Amniotic stem cell (primary cell): ENCODE data around the gene GSG1L.

ENCODE experiments used
- DNase-seq: peaks from one replicate; lab custom pipeline; 2025; lab: John Stamatoyannopoulos, UW

Gene GSG1L

DNA sequence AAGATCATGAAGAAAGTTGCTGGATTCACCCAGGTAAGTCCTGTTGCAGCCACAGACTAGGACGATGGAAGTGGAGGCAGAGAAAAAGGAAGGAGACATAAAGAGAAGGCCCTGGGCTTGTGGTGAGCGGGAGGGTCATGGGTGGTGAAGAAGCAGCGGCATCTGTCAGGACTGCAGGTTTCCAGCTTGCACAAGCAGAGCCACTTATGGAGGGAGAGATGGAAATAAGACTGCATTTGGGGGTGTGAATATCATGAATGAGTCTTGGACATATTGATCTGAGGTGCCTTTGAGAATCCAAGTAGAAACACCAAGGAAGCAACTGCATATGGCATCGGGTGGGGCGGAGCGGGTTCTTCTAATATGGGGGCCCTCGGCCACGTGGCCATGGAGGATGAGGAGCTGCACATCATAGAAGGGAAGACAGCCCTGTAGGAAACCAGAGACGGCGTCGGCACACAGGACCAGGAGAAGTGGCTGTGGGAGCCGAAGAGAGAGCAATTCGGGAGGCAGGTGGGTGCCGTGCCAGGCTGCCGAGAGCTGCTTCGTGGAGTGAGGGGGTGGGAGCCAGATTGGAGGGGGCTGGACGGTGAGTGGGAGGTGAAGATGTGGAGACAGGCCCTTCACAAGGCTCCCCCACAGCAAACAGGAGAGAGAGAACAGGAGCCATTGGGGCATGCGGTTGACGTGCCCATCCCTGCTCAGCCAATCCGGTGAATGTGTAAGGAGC lies 243.5 kb downstream of the GSG1L start:
- DNase-seq = no peak

DNA sequence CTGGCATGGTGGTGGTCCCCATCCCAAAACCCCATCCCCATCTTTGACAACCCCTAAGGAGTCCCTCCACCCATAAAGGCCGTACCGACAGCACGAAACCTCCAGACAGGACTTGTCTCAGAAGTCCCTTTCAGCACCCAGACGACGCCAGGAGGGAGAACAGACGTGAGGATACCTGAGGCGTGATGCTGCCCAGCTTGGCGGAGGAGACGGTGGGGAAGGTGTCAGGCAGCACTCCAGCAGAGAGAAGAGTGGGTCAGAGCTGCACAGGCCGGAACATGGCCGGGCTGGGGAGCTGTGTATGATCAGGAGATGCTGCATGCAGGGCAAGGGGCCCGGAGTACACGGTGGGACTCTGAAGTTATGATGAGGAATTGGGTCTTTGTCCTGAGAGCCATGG lies 244.2 kb downstream of the GSG1L start:
- no peak for DNase-seq

DNA sequence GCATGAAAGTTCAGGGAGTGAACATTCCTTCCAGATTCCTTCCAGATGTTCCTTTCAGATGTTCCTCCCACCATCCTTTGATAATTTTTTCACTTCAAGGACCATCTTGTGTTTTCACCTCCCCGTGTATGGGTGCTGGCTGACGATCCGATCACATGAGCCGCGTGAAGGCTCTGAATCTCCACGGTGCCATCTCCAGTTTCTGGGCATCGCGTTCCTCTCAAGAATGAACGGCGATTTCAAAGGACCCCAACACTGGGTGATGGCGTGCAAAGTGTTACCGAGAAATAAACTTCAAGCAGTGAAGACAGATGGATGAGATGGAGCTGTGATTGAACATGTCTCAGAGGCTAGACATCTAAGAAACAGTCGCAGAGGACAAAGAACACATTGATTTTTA lies 245.3 kb downstream of the GSG1L start:
- DNase-seq = no peak

- DNase-seq = no peak
Observed at GRCh38 chr16:27817038-27817437, 246.5 kb downstream of the GSG1L start.

DNA sequence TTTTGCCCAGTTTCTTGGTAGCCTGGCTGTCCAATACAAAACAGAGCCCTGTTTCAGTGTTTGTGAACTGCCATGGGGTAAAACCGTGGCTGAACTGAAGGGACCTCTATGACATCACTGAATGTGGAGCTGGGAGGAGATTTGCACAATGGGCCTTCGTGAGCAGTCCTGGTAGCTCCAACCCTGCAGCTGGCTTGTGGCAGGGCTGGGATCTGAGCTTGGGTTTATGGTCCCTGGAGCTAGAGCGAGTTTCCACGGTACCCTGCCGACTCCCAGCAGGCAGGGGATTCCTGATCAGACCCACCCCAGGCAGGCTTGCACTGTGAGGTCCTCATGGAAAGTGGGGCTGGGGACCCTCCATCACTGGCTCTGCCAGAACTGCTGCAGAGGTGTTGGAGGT lies 247.0 kb downstream of the GSG1L start:
- DNase-seq = no peak

GRCh38 chr16:27813591-27813990 lies 249.9 kb downstream of the GSG1L start:
- DNase-seq = no peak

DNA sequence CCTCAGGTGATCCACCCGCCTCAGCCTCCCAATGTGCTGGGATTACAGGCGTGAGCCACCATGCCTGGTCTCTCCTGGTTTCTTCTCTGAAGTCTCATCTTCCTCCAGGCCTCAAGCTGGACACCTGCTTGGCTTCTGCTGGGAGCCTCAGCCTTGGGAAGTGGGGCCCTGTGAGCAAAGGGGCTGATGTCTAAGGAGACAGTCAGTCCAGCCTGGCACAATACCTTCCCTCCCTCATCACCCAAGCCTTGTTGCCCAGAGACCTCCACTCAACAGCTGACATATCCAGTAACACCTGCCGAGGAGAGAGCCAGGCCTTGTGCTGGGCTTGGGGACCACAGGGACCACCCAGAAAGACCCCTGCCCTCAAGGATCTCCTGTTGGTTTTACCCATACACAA lies 251.6 kb downstream of the GSG1L start:
- DNase-seq = no peak

- DNase-seq = no peak
Observed at GRCh38 chr16:27806986-27807385, 256.5 kb downstream of the GSG1L start.

DNA sequence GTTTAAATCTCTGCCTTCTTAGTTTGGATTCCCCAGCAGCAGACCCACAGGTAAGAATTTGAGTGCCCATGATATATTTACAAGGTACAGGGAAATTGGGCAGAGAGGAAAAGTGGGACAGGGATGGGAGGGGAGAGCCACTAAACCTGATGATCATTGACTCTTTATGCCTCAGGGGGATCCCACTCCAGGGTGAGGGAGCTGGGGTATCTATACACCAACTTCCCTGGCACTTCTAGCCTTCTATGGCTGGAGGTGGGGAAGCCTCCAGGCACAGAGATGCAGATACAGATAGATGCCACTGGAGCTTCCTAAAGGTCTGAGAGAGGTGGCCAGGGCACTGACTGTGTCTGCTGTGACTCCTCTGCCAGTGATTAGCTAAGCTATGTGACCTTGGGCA lies 257.1 kb downstream of the GSG1L start:
- no peak for DNase-seq

DNA sequence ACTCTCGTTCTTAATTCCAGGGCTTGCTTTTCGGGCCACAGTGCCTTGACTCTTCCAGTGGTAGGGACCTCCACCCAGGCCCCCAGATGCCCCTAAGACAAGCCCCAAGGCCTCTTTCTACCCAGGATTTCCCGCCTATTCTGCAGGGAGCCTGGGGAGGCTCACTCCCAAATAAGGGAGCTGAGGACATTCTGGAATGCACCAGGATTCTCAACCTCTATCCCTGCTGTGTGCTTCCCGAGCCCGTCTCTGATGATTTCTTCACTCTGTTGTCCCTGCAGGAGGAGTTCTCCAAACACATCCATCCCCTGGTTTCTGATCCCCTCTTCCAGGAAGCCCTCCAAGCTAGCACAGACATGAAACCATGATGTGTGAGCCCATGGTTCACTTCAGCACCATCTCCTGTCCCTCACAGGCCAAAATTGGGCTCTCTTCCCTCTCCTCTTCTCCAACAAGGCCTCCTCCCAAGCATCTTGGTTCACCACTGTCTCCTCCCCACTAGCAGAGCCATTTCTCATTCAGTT lies 257.6 kb downstream of the GSG1L start:
- DNase-seq = no peak

DNA sequence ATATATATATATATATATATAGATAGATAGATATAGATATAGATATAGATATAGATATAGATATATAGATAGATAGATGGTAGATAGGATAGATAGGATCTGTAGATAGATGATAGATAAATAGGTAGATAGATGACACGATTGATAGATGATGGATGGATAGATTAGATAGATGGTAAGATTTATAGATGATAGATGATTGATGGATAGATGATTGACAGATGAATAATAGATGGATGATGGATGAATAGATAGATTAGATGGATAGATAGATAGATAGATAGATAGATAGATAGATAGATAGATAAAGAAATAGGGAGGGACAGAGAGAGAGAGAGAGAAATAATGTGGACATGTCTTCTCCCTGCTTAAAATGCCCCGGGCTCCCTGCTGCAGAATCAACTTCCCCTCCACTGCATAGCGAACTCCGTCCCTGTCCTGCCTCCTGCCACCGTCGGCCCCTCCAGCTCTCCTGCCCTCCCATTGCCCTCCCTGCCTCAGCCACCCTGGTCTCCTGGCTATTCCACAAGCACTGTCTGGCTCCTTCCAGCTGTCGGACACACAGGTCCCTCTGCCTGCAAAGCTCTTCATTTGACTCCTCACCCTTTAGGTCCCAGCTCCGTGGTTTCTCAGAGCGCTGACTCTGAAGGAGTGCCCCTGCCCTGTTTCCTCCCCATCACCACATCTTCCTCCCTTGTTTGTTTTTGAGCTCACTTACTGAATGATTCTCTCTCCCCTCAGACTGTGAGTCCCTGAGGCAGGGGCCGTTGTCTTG lies 259.6 kb downstream of the GSG1L start:
- DNase-seq = no peak

DNA sequence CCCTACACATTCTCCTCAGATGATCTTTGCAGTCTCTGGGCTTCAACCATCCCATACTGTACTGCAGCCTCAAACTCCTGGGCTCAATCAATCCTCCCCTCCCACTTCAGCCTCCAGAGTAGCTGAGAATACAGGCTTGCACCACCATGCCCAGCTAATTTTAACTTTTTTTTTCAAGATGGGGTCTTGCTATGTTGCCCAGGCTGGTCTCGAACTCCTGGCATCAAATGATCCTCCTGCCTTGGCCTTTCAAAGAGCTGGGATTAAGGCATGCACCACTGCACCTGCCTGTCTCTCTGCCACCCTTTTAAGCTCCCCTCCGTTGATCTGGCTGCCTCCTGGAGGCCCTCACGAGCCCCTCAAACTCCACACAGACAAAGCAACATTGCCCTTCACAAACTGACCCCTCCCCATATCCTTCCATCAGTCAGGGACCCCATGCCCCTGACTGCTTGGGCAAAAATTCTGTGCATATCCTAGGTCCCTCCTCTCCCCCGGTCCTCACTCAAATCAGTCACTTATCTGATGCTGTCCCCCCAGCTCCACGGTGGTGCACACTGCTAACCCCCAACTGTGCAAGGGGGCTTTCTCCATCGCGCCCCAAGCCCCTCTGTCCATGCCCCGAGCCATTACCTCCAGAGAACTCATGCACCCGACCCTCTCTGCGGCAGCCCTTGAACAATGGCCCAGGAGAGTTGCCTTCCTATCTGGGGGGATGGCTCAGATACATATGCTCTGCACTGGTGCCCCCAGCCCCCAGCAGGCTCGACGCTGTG lies 260.7 kb downstream of the GSG1L start:
- no peak for DNase-seq

DNA sequence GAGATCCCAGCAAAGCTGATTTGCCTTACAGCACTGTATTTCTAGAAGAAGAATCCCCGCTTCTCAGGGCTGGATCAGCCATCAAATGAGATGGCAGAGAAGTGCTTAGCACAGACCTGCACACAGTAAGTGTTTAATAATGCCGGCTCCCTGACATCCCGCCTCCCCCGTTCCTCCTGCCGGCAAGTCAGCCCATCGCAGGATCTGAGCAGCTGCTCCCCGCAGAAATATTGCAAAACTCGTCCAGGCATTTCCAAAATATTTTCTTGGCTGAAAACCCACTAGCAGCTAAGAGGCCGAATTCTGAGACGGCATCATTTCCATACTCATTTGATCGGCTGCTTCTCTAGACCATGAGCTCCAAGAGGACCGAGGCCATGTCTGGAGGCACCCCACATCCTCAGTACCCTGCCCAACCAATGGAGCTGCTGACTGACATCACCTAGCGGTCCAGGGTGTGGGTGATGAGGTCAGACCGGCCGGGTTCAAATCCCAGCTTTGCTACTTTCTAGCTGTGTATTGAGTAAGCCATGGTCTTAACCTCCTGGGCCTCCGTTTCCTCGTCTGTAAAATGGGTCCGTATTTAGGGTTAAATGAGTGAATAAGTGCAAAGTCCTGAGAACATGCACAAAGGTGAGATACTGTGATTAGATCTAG lies 262.1 kb downstream of the GSG1L start:
- no peak for DNase-seq

DNA sequence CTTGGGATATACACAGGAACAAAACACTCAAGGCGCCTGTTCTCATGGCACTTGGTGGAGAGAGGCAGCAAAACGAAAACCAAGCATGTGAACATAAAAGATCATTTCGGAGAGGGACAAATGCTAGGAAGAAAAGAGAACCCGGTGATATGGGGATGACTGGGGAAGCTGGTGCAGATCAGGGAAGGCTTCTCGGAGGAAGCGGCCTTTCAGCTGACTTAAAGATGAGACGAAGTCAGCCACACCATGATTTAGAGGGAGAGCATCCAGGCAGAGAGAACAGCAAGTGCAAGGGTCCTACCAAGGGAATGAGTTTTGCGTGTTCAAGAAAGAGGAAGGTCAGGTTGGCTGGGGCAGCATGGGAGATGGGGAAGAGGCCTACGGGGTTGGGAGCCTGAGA lies 262.7 kb downstream of the GSG1L start:
- no peak for DNase-seq

DNA sequence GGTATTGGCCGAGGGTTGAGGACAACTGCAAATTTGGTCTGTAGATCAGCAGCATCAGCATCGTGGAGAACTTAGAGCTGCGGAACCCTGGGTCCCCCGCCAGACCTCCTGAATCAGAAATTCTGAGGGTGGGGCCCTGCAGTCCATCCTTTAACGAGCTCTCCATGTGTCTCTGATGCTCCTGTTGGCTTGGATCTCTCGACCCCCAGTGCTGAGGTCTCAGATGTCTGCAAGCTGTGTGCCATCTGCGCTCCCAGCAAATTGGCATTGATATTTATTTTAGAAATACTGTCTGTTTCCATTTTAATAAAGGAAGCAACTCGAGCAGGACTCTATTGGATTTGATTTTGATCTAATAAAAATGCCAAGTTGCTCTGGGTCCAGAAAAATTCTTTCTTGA lies 263.6 kb downstream of the GSG1L start:
- DNase-seq = no peak

DNA sequence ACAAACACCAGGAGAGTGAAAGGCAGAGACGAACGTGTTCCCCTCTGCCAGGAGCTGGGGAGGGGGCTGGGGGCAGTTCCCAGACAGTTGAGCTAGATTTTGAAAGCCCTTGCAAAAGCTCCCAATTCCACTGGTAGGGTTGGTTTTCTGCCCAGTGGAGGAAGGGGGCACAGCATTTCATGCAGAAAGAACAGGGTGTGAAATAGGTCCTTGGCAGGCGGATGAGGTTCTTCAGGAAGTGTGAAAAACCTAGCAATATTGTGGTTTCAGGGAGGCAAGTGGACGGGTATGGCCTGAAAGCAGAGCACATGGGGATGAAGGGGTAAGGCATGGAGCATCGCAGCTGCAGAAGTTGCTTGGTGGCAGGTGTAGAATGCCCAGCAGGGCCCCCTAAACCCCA lies 265.3 kb downstream of the GSG1L start:
- DNase-seq = no peak

GRCh38 chr16:27795992-27796614 lies 267.4 kb downstream of the GSG1L start:
- DNase-seq = no peak

DNA sequence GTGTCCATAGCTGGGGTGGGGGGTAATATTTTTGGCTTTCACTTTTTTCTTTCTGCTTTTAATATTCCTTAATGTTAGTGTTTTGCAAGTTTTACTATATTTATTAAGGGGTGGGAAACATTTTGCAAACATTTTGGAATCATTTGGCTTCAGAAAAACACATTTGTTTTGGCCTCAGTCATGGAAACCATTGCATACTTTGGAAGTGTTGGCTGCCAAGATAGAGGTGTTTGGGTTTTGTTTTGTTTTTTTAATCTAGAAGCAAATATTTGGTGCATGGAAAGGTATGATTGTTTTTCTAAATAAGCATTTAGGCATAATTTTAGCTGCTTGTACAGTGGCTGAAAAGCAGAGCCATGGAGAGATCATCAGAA lies 270.3 kb downstream of the GSG1L start:
- no peak for DNase-seq

DNA sequence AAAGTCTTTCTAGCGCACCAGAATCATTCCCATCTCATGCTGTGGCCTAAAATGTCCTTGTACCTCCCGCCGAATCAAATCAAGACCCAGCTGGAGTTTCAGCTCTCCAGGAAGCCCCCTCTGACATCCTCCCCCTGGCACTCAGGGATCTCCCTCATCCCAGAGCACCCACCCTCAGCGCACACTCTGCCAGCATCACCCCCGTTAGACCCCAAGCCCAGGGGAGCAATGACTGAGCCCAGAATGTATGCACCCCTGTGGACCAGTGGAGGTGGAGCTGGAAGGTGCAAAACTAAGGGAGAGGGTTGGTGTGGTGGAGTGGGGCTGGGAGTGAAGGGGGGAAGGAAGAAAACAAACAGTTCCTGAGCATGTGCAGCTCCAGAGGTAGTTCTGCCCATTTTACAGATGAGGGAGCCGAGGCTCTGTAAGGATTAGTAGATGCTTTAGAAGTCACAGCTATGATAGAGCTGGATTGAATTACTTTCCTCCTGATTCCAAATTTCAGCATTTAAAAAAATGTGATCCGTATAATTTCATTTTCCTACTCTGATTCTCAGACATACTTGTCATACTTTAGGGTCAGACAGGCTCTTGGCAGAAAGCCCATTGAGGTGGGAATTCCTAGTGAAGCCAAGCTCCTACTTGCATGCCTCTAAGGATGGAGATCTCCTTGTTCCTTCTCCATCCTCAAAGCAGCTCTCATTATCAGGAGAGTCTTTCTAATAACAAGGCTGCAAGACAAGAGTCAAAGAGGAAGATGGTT lies 270.8 kb downstream of the GSG1L start:
- no peak for DNase-seq

GRCh38 chr16:27791404-27791719 lies 272.2 kb downstream of the GSG1L start:
- DNase-seq = no peak
